ENCODE results near the gene AIP. TPM values are rescaled to one million over a fixed set of nuclear protein-coding genes. Genes with fewer than 3 reads are reported as not detected.
A peak's percentile ranks its signal among the peaks of the same experiment; 100 is the strongest.

Gene AIP
- total and polyA plus RNA-seq, 2 of the 8 experiments (the other 6 are each of a cell fraction or from before 2014, with no cell fraction given) = 29.8 to 54.4 TPM

DNA sequence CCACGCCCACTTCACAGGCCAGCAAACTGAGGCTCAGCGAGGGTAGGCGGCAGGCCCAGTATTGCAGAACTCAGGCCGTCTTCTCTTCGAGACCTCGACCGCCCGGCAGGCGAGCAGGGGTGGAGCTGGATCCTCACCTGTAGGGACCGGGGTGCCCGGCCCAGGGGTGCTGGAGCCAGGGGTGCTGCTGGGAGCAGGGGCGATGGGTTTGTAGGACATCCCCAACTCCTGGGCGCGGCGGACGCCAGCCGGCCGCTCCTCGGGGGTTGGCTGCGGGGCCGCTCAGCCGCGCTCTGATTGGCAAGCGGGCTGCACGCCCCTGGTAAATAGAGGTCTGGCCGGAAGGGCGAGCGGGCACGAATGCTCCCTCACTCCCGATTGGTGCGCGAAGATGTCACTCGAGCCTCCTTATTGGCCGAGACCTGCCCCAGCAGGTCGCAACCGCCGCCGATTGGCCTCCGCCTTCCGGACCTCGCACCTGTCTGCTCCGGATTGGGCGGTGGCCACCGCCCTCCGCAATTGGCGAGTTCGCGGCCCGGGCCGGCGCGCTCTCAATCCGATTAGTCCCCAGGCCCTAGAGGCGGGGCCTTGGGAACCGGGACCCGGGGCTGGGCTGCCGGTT is 25.1 kb downstream of the AIP start, which contains the start of gene CDK2AP2:
Gene CDK2AP2, minus strand, starts transcription at position 299 of the 622 bp plus-strand sequence. Its CDS starts 80 bp downstream, at position 219.
- Histone ChIP-seq H3K14ac (ENCODE audit: insufficient read length) (no peak within 1 kb of the TSS), H3K56ac (replicated peaks; ENCODE audit: insufficient read length, low read depth, low read length) (peak within 1 kb of the TSS; percentile 85), H2AFZ (ENCODE audit: low read length) (peak within 1 kb of the TSS; percentile 47; the same call in 1 of the 2 replicates), H3K27me3 (replicated peaks in 1 of 4; ENCODE audit: control insufficient read depth in 3 of 4, extremely low read depth in 1 of 4, insufficient read depth in 3 of 4, low read length in 3 of 4) (peaks cover 0 to 10% (median 5%) of the 10 kb centered on the region in 4 experiments; a peak in 3 of 7 replicates), H3K79me1 (ENCODE audit: low read depth, low read length) (no peaks in the 10 kb centered on the region), H3K23me2 (ENCODE audit: low read depth, low read length) (peaks cover 23% of the 10 kb centered on the region), H3K36me3 (ENCODE audit: control insufficient read depth in 2 of 4, insufficient read depth in 4 of 4, low read length in 3 of 4) (no peaks in the 10 kb centered on the region), H3K4me3 (ENCODE audit: extremely low read depth in 1 of 4, insufficient read depth in 2 of 4, low read depth in 3 of 4, low read length in 4 of 4) (peak within 1 kb of the TSS; percentile 74 to 89 (median 86)), H4K20me1 (replicated peaks in 1 of 2; ENCODE audit: control insufficient read depth in 1 of 2, insufficient read depth in 2 of 2, low read length in 2 of 2) (peaks cover 3 to 11% of the 10 kb centered on the region in 2 experiments), H3K18ac (ENCODE audit: extremely low read depth, low read length) (peak within 1 kb of the TSS; percentile 99), H2BK12ac (ENCODE audit: low read depth, low read length) (peak within 1 kb of the TSS; percentile 75; the same call in 1 of the 2 replicates), H3K9ac (replicated peaks in 1 of 4; ENCODE audit: extremely low read depth in 1 of 4, low read depth in 3 of 4, low read length in 3 of 4) (peak within 1 kb of the TSS; percentile 72 to 87 (median 80)), H3K4ac (replicated peaks; ENCODE audit: insufficient read length, low read depth, low read length) (no peak within 1 kb of the TSS), H4K91ac (replicated peaks; ENCODE audit: insufficient read length, low read length) (no peak within 1 kb of the TSS), H2BK5ac (ENCODE audit: low read depth, low read length) (peak within 1 kb of the TSS; percentile 96), H2BK120ac (replicated peaks; ENCODE audit: low read depth, low read length) (no peak within 1 kb of the TSS), H3K4me1 (replicated peaks in 1 of 4; ENCODE audit: control insufficient read depth in 3 of 4, insufficient read depth in 4 of 4, low read length in 3 of 4) (peaks cover 0 to 30% (median 10%) of the 10 kb centered on the region in 4 experiments; a peak in 6 of 7 replicates), H4K5ac (ENCODE audit: insufficient read length, low read depth, low read length) (peak within 1 kb of the TSS; percentile 87), H3K9me3 (ENCODE audit: insufficient read depth in 2 of 2, low read depth in 1 of 2, low read length in 1 of 2) (no peaks in the 10 kb centered on the region), H2AK5ac (ENCODE audit: low read depth, low read length) (no peak within 1 kb of the TSS), H3K27ac (ENCODE audit: low read depth, low read length) (peak within 1 kb of the TSS; percentile 88), H2BK20ac (ENCODE audit: low read length) (no peak within 1 kb of the TSS), H3K4me2 (ENCODE audit: insufficient read depth in 1 of 2, low read depth in 2 of 2, low read length in 2 of 2) (peak within 1 kb of the TSS; percentile 66 to 84), H3K79me2 (ENCODE audit: control insufficient read depth in 1 of 2, insufficient read depth in 2 of 2, low read length in 2 of 2) (0 out of 4 replicates have a peak, but pooled peaks cover 0 to 8% of the 10 kb centered on the region in 2 experiments), H2BK15ac (ENCODE audit: low read length) (no peak within 1 kb of the TSS), H4K8ac (ENCODE audit: extremely low read depth, insufficient read depth, low read length) (peak within 1 kb of the TSS; percentile 96), H3K23ac (ENCODE audit: insufficient read length) (no peak within 1 kb of the TSS)
- FAIRE-seq (no peak), DNase-seq (ENCODE audit: low read depth in 1 of 2, low spot score in 2 of 2) (peak; percentile 98 to 99)
- CTCF ChIA-PET (ENCODE audit: partially characterized antibody) = interaction anchor here (1.2 kb wide), 1 partner anchor 151 kb away, joined by 4 read pairs; no protein-coding TSS in a partner anchor
- WGBS, 2 experiments (ENCODE audit: extremely low coverage in 1 of 2, insufficient coverage in 1 of 2, insufficient read length in 1 of 2, insufficient replicate concordance in 2 of 2, low coverage in 1 of 2, low lambda C conversion rate in 2 of 2, missing lambda C conversion rate in 1 of 2) = 1% methylated on average over 54 of the region's 57 CpGs; no CpG with 5 or more reads in 1 of the 2 experiments
- POLR2A ChIA-PET (ENCODE audit: partially characterized antibody) = interaction anchor here (0.8 to 1.0 kb wide), 4 partner anchors 9 to 43 kb away, joined by 3 to 5 read pairs (median 4); no protein-coding TSS in a partner anchor
- TF ChIP-seq SP1 (IDR thresholded peaks at IDR 0.05; ENCODE audit: low read depth, low read length) (peak; percentile 99), SIN3A (conservative IDR thresholded peaks at IDR 0.05 in 1 of 2, IDR thresholded peaks at IDR 0.05 in 1 of 2; ENCODE audit: low read depth in 1 of 2, low read length in 2 of 2) (peak in 1 of 2 experiments; percentile 34; a peak in 1 of 4 replicates), KDM1A (IDR thresholded peaks at IDR 0.05; ENCODE audit: borderline replicate concordance, low read length) (peak; percentile 98), KDM4A (IDR thresholded peaks at IDR 0.05; ENCODE audit: low read depth, low read length, severe bottlenecking) (peak; percentile 43), NANOG (IDR thresholded peaks at IDR 0.05; ENCODE audit: insufficient read depth, low read depth, low read length, poor library complexity, severe bottlenecking) (peak; percentile 15), TAF1 (IDR thresholded peaks at IDR 0.05; ENCODE audit: low read depth, low read length) (peak; percentile 48; the same call in 1 of the 2 replicates), ATF2 (IDR thresholded peaks at IDR 0.05; ENCODE audit: low read length) (peak; percentile 21; the same call in 1 of the 2 replicates), SP2 (IDR thresholded peaks at IDR 0.05; ENCODE audit: low read length) (peak; percentile 85), CBX5 (IDR thresholded peaks at IDR 0.05; ENCODE audit: low read depth, low read length) (no peak)

Measured in H1 (cell line).